Right forelimb (tissue), 1 donor: ENCODE results near the gene MRTFA.
A peak's percentile ranks its signal among the peaks of the same experiment; 100 is the strongest.
"Not testable (repeated sequence)": the region's sequence is repeated elsewhere in the genome, so short reads cannot be mapped to it uniquely, and the experiment has no call there.

Experiments
- DNase-seq: peaks from one replicate; pipeline ENCODE4 v3.0.0-alpha.2; 2018

MRTFA gene

GRCh38 chr22:40547729-40548143 lies 88.8 kb downstream of the MRTFA start:
- no peak for DNase-seq

- DNase-seq: no peak
These were observed 91.8 kb downstream of the MRTFA start for GRCh38 chr22:40544758-40545157.

- DNase-seq: no peak
These were observed 93.5 kb downstream of the MRTFA start for GRCh38 chr22:40542821-40543540.

- no peak for DNase-seq
These were observed 95.2 kb downstream of the MRTFA start for GRCh38 chr22:40541300-40541699.

GRCh38 chr22:40540265-40540664 lies 96.3 kb downstream of the MRTFA start:
- DNase-seq: no peak

- DNase-seq: not testable (repeated sequence)
These were observed 100.4 kb downstream of the MRTFA start for GRCh38 chr22:40536149-40536548.

GRCh38 chr22:40535642-40536041 lies 100.9 kb downstream of the MRTFA start:
- no peak for DNase-seq

- no peak for DNase-seq
These were observed 101.4 kb downstream of the MRTFA start for GRCh38 chr22:40535189-40535512.

GRCh38 chr22:40534379-40535188 lies 101.9 kb downstream of the MRTFA start:
- no peak for DNase-seq

- DNase-seq: no peak
These were observed 102.7 kb downstream of the MRTFA start for GRCh38 chr22:40533712-40534378.

GRCh38 chr22:40531951-40532900 lies 104.3 kb downstream of the MRTFA start:
- DNase-seq: no peak

- not testable (repeated sequence) for DNase-seq
These were observed 106.1 kb downstream of the MRTFA start for GRCh38 chr22:40530391-40530790.

- DNase-seq: no peak
These were observed 106.7 kb downstream of the MRTFA start for GRCh38 chr22:40529821-40530220.

- DNase-seq: no peak
These were observed 109.6 kb downstream of the MRTFA start for GRCh38 chr22:40526960-40527359.

- peak; percentile 70 for DNase-seq
These were observed 111.2 kb downstream of the MRTFA start for GRCh38 chr22:40525250-40525884.

- DNase-seq: no peak
These were observed 111.9 kb downstream of the MRTFA start for GRCh38 chr22:40524392-40525249.

GRCh38 chr22:40522141-40522540 lies 114.4 kb downstream of the MRTFA start:
- DNase-seq: no peak

GRCh38 chr22:40521046-40521445 lies 115.5 kb downstream of the MRTFA start:
- no peak for DNase-seq

- no peak for DNase-seq
These were observed 116.0 kb downstream of the MRTFA start for GRCh38 chr22:40520562-40520961.

- DNase-seq: no peak
These were observed 116.6 kb downstream of the MRTFA start for GRCh38 chr22:40519948-40520331.

GRCh38 chr22:40519284-40519947 lies 117.1 kb downstream of the MRTFA start:
- no peak for DNase-seq
